ENCODE measurements around the gene CDYL2.

- no peak for TF ChIP-seq CTCF (IDR thresholded peaks at IDR 0.05)
- TF ChIP-seq EZH2phosphoT487 (IDR thresholded peaks at IDR 0.05; ENCODE audit: borderline replicate concordance, low read depth), result no peak
- no peak for TF ChIP-seq POLR2AphosphoS5 (IDR thresholded peaks at IDR 0.05; ENCODE audit: low read depth, low read length)
- no peak for TF ChIP-seq NRF1 (IDR thresholded peaks at IDR 0.05; ENCODE audit: low read depth, low read length)
These were observed 49.9 kb downstream of the CDYL2 start for GRCh38 chr16:80754476-80754875.
